GM19023 (cell line): ENCODE results near the gene NACAD.

Experiments used
- ATAC-seq: cut with Tn5 transposase; IDR thresholded peaks from one replicate; pipeline ENCODE4 v1.9.1; 2021; ENCODE audit warnings: mild to moderate bottlenecking, moderate library complexity; ENCODE audit not compliant: unreplicated experiment

Gene NACAD

GRCh38 chr7:45088821-45089340 lies at the start of gene NACAD:
Gene NACAD, minus strand, starts transcription at chr7:45088969. Its CDS starts 75 bp downstream, at chr7:45088894.
- ATAC-seq, result no peak

DNA sequence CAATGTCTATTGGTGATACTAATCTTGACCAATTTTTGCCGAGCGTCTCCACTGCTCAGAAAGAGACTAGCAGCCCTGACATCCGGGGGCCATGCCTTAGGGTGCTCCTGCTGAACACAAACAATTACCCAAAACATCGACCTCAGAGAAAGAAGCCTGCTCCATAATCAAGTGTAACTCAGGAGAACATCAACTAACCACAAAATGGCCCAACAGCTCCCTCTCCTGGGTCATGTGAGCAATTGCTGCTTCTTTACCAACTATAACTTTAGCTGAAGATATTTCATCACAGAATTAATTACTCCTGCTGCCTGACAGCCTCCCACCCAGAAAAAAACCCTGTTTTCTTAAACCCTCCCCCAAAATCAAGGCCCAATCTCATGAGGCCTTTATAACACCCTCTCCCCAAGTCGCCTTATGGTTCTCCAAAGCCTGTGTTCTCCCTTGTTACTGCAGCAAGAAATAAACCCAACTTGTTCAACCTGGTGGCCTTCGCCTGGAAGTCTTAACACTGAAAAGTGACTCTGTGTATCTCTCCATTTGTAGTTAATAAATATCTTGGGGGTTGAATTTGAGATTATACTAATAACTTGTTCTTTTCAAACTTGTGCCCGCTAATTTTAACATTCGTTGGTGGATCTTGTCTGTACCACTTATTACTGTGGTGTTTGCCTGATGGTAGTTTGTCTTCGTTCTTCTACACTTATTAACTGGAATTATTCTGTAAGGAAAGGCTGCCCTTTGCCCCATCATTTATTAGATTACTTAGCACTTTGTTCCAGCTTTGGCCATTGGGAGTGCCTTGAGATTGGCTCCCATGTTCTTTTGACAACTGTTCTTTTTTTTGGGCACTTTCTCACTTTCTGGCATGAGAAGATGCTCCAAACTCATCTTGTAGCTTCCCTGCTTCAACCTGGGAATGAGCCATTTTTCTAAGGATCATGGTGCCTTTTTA lies 47.6 kb upstream of the NACAD start:
- no peak for ATAC-seq

DNA sequence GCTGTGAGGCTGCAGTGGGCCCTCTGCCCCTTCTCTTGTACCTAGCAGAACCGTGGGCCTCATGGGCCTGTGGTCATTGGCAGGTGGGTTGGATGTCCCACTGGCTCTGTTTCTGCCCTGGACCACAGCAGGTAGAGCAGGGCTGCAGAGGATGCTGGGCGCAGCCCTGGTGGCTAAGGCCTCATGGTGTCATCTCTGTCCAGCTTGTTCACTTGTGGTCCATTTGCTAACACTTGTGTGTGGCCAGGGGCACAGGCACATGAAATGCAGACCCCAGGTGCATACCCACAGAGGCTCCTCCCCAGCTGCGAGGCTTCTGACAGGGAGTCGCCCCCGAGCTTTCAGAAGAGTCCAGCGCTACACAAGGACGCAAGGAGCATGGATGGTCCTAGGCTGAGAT lies 45.1 kb upstream of the NACAD start:
- no peak for ATAC-seq

- no peak for ATAC-seq
Observed at GRCh38 chr7:45133352-45133751, 44.6 kb upstream of the NACAD start.

DNA sequence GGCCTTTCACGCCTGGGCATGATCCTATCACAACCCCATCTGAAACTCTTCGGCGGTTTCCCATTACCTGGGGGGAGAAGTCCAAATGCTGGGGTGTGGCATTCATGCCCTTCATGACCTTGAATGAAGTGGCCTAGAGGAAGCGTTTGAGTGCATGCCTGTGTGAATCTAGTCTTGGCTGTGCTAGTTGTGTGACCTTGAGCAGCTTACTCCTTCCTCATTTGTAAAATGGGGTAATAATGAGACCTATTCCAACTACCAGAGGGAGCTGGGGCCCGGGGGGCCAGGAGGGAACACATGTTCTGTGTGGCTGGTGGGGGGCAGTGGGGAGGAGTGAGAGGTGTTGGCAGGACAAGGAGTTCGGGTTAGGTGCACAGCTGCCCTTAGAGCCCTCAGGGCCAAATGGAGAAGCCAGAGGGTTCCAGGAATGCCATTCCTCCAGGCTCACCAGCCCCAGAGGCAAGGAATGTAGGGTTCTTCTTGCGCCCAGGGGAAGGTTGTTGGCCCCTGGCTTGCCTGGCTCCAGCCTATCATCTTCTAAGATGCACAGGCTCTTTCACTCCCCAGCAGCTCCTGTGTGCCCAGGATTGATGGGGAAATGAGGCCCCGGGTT lies 44.0 kb upstream of the NACAD start:
- ATAC-seq, result no peak

GRCh38 chr7:45131891-45132290 lies 43.1 kb upstream of the NACAD start:
- no peak for ATAC-seq

GRCh38 chr7:45130910-45131309 lies 42.1 kb upstream of the NACAD start:
- ATAC-seq, result no peak

- no peak for ATAC-seq
Observed at GRCh38 chr7:45129906-45130305, 41.1 kb upstream of the NACAD start.

GRCh38 chr7:45129181-45129800 lies 40.5 kb upstream of the NACAD start:
- no peak for ATAC-seq

GRCh38 chr7:45126920-45127319 lies 38.2 kb upstream of the NACAD start:
- ATAC-seq, result no peak

DNA sequence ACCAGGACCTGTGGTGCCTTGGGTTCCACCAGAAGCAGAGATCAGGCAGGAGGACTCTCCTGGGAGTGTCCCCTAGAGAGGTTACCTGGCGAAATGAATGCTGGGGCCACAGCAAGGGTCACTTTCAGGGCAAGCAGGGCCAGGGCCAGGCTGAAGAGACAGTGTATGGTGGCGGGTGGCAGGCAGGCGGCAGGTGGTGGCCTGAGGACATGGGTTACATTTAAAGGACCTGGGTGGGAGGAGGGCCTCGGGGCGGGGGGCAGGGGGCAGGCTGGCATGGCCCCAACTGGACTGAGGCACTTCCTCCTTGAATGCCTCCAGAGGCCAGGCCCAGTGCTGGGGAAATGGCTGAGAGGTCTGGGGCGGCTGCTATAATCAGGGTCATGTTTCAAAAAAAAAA lies 37.4 kb upstream of the NACAD start:
- no peak for ATAC-seq

- ATAC-seq, result no peak
Observed at GRCh38 chr7:45125193-45125904, 36.6 kb upstream of the NACAD start.

GRCh38 chr7:45123913-45124710 lies 35.3 kb upstream of the NACAD start:
- ATAC-seq, result no peak

- ATAC-seq, result no peak
Observed at GRCh38 chr7:45122975-45123860, 34.4 kb upstream of the NACAD start.

DNA sequence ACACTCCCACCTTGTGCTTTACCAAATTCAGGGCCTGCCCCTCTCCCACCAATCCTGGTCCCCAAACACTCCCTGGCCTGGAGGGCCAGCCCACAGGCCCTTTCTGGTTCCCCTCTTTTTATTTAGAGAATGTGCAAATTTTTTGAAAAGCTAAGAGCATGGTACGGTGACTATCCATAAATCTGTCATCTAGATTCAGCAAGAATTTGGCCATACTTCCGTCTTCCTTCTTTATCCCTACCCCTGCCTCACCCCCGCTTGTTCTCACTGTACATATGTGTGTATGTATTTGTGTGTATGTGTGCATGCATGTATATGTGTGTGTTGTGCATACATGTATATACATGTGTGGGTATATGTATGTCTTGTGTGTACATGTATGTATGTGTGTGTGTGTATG lies 30.8 kb upstream of the NACAD start:
- no peak for ATAC-seq

DNA sequence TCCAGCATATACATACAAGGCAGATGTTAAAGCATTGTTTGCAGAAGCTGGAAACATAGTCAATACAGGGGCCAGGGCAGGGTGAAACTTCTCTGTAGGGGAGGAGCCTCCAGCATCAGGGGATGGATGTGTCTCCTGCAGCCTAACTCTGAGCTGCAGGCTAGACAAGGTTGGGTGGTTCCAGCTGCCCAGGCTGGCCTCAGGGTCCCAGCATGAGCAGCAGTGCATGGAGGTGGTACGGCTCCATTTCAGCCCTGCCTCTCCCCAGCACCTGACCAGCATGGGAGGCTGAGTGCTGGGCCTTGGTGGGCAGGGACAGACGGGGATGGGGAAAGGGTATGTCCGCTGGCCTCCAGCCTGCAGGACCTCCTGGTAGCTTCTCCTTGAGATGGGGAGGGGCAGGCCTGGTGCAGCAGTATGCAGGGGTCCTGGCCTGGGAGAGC lies 30.1 kb upstream of the NACAD start:
- no peak for ATAC-seq

- no peak for ATAC-seq
Observed at GRCh38 chr7:45118292-45118691, 29.5 kb upstream of the NACAD start.

GRCh38 chr7:45117582-45117981 lies 28.8 kb upstream of the NACAD start:
- no peak for ATAC-seq

GRCh38 chr7:45116048-45116447 lies 27.3 kb upstream of the NACAD start:
- no peak for ATAC-seq
